K562 (cell line): Measurements from ENCODE around the gene MRPL55. TPM values are rescaled to one million over a fixed set of nuclear protein-coding genes. Genes with fewer than 3 reads are reported as not detected.
A peak's percentile ranks its signal among the peaks of the same experiment; 100 is the strongest.

ENCODE experiments used
- CREM ChIP-seq: IDR thresholded peaks from 2 replicates; pipeline ENCODE4 v1.6.1; 2014; ENCODE audit warnings: antibody characterized with exemption, low read depth
- GABPB1 ChIP-seq: sonication (generic); formaldehyde crosslinking; IDR thresholded peaks from 2 replicates; pipeline ENCODE4 v1.8.0; 2022; ENCODE audit warnings: mild to moderate bottlenecking, missing genetic modification reagents
- HDAC2 ChIP-seq: fragments of 450-650 bp; IDR thresholded peaks from 2 replicates; pipeline ENCODE4 v1.6.1; 2016; ENCODE audit warnings: mild to moderate bottlenecking
- NKRF ChIP-seq: fragments of 450-650 bp; IDR thresholded peaks from 2 replicates; pipeline ENCODE4 v1.6.1; 2016; ENCODE audit warnings: borderline replicate concordance
- PPARD ChIP-seq: fragments of 250-450 bp; sonication (Bioruptor Pico); IDR thresholded peaks from 2 replicates; pipeline ENCODE4 v1.8.0; 2022; ENCODE audit warnings: inconsistent platforms, mild to moderate bottlenecking, moderate library complexity
- RUNX1 ChIP-seq: sonication (generic); IDR thresholded peaks from 2 replicates; pipeline ENCODE4 v1.6.1; 2016; ENCODE audit warnings: antibody characterized with exemption, low read depth
- TEAD1 ChIP-seq, 2 experiments: fragments of 450-650 bp in 1 of 2; sonication (generic) in 1 of 2; formaldehyde crosslinking; IDR thresholded peaks; 2 replicates each; pipeline versions ENCODE4 v1.4.0 to v1.8.0; 2020 to 2022; ENCODE audit warnings: mild to moderate bottlenecking in 2 of 2, missing genetic modification reagents in 1 of 2
- ZBTB43 ChIP-seq: sonication (generic); formaldehyde crosslinking; IDR thresholded peaks from 2 replicates; pipeline ENCODE4 v1.8.0; 2023; ENCODE audit warnings: mild to moderate bottlenecking, missing genetic modification reagents
- polyA plus RNA-seq, 8 experiments: library from polyadenylated mRNA; depleted of rRNA in 4 of 8; stranded (reverse) in 5 of 8; unstranded in 3 of 8; fragments of >200 nt; fragmentation: Nextera tagmentation in 2 of 8; fragmentation: Illumina TruSeq in 1 of 8; extraction: Ambion mirVana in 2 of 8; extraction: Trizol in 1 of 8; gene quantifications; 2 replicates each; pipeline versions ENCODE4 v1.2.1 to v1.2.3, GENCODE V29; 2011 to 2014; ENCODE audit warnings: inconsistent platforms in 1 of 8, missing spikeins in 1 of 8
- total RNA-seq, 7 experiments: library from RNA; depleted of rRNA in 6 of 7; stranded (reverse); fragments of >200 nt in 6 of 7; fragmentation: Illumina TruSeq in 2 of 7; extraction: Trizol in 2 of 7; gene quantifications; 2 replicates each; pipeline versions ENCODE4 v1.2.1 to v1.2.3, GENCODE V29; 2011 to 2021; ENCODE audit warnings: low replicate concordance in 1 of 7
- TF ChIP-seq, protein P1 (sequence below): fragments of 450-650 bp; IDR thresholded peaks from 2 replicates; pipeline ENCODE4 v1.6.1; 2016; ENCODE audit warnings: mild to moderate bottlenecking, moderate library complexity
- TF ChIP-seq, protein P2 (sequence below): sonication (generic); formaldehyde crosslinking; IDR thresholded peaks from 2 replicates; pipeline ENCODE4 v1.8.1; 2023; ENCODE audit warnings: mild to moderate bottlenecking, missing genetic modification reagents

Gene MRPL55
- total and polyA plus RNA-seq, 9 of the 15 experiments (the other 6 are each of a cell fraction or from before 2014, with no cell fraction given), result 34.9 to 228 (median 81.0) TPM

GRCh38 chr1:228085287-228085951 lies 23.7 kb downstream of the MRPL55 start (continued):
- TF ChIP-seq, protein P1, sequence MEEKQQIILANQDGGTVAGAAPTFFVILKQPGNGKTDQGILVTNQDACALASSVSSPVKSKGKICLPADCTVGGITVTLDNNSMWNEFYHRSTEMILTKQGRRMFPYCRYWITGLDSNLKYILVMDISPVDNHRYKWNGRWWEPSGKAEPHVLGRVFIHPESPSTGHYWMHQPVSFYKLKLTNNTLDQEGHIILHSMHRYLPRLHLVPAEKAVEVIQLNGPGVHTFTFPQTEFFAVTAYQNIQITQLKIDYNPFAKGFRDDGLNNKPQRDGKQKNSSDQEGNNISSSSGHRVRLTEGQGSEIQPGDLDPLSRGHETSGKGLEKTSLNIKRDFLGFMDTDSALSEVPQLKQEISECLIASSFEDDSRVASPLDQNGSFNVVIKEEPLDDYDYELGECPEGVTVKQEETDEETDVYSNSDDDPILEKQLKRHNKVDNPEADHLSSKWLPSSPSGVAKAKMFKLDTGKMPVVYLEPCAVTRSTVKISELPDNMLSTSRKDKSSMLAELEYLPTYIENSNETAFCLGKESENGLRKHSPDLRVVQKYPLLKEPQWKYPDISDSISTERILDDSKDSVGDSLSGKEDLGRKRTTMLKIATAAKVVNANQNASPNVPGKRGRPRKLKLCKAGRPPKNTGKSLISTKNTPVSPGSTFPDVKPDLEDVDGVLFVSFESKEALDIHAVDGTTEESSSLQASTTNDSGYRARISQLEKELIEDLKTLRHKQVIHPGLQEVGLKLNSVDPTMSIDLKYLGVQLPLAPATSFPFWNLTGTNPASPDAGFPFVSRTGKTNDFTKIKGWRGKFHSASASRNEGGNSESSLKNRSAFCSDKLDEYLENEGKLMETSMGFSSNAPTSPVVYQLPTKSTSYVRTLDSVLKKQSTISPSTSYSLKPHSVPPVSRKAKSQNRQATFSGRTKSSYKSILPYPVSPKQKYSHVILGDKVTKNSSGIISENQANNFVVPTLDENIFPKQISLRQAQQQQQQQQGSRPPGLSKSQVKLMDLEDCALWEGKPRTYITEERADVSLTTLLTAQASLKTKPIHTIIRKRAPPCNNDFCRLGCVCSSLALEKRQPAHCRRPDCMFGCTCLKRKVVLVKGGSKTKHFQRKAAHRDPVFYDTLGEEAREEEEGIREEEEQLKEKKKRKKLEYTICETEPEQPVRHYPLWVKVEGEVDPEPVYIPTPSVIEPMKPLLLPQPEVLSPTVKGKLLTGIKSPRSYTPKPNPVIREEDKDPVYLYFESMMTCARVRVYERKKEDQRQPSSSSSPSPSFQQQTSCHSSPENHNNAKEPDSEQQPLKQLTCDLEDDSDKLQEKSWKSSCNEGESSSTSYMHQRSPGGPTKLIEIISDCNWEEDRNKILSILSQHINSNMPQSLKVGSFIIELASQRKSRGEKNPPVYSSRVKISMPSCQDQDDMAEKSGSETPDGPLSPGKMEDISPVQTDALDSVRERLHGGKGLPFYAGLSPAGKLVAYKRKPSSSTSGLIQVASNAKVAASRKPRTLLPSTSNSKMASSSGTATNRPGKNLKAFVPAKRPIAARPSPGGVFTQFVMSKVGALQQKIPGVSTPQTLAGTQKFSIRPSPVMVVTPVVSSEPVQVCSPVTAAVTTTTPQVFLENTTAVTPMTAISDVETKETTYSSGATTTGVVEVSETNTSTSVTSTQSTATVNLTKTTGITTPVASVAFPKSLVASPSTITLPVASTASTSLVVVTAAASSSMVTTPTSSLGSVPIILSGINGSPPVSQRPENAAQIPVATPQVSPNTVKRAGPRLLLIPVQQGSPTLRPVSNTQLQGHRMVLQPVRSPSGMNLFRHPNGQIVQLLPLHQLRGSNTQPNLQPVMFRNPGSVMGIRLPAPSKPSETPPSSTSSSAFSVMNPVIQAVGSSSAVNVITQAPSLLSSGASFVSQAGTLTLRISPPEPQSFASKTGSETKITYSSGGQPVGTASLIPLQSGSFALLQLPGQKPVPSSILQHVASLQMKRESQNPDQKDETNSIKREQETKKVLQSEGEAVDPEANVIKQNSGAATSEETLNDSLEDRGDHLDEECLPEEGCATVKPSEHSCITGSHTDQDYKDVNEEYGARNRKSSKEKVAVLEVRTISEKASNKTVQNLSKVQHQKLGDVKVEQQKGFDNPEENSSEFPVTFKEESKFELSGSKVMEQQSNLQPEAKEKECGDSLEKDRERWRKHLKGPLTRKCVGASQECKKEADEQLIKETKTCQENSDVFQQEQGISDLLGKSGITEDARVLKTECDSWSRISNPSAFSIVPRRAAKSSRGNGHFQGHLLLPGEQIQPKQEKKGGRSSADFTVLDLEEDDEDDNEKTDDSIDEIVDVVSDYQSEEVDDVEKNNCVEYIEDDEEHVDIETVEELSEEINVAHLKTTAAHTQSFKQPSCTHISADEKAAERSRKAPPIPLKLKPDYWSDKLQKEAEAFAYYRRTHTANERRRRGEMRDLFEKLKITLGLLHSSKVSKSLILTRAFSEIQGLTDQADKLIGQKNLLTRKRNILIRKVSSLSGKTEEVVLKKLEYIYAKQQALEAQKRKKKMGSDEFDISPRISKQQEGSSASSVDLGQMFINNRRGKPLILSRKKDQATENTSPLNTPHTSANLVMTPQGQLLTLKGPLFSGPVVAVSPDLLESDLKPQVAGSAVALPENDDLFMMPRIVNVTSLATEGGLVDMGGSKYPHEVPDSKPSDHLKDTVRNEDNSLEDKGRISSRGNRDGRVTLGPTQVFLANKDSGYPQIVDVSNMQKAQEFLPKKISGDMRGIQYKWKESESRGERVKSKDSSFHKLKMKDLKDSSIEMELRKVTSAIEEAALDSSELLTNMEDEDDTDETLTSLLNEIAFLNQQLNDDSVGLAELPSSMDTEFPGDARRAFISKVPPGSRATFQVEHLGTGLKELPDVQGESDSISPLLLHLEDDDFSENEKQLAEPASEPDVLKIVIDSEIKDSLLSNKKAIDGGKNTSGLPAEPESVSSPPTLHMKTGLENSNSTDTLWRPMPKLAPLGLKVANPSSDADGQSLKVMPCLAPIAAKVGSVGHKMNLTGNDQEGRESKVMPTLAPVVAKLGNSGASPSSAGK, result no peak
- TF ChIP-seq HDAC2 (peak; percentile 40; the same call in 1 of the 2 replicates), RUNX1 (no peak), PPARD (no peak), TEAD1 (CRISPR knock-in tag; IDR thresholded peaks at IDR 0.05) (peak; percentile 18 to 42; a peak in 2 of 4 replicates), CREM (no peak), GABPB1 (CRISPR knock-in tag) (no peak), NKRF (no peak), ZBTB43 (CRISPR knock-in tag) (no peak)
- TF ChIP-seq, protein P2, sequence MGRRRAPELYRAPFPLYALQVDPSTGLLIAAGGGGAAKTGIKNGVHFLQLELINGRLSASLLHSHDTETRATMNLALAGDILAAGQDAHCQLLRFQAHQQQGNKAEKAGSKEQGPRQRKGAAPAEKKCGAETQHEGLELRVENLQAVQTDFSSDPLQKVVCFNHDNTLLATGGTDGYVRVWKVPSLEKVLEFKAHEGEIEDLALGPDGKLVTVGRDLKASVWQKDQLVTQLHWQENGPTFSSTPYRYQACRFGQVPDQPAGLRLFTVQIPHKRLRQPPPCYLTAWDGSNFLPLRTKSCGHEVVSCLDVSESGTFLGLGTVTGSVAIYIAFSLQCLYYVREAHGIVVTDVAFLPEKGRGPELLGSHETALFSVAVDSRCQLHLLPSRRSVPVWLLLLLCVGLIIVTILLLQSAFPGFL (CRISPR knock-in tag), result no peak
